GM19467 (cell line): Measurements from ENCODE around the gene ZBTB7C.

Experiments used
- ATAC-seq: cut with Tn5 transposase; IDR thresholded peaks from one replicate; pipeline ENCODE4 v1.9.1; 2021; ENCODE audit warnings: mild to moderate bottlenecking, moderate library complexity; ENCODE audit not compliant: unreplicated experiment

Gene ZBTB7C

GRCh38 chr18:48049757-48050156 is 359.4 kb downstream of the ZBTB7C start:
- no peak for ATAC-seq

GRCh38 chr18:48048251-48048650 is 360.9 kb downstream of the ZBTB7C start:
- ATAC-seq, result no peak

- ATAC-seq, result no peak
These were observed 362.3 kb downstream of the ZBTB7C start for GRCh38 chr18:48046843-48047242.

DNA sequence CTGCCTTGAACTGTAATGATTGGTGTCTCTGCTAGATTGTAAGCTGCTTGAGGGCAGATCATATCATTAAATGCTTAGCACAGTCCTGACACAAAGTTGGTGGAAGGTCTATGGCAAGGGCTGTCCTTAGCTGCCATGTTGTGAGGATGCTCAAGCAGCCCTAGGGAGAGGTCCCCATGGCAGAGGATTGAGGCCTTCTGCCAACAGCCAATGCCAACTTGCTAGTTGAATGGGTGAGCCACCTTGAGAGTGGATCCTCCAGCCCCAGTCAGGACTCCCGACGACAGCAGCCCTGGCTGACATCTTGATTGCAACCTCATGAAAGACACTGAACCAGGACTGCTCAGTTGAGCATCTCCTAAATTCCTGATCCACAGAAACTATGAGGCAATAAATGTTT is 363.4 kb downstream of the ZBTB7C start:
- no peak for ATAC-seq

GRCh38 chr18:48044944-48045343 is 364.2 kb downstream of the ZBTB7C start:
- no peak for ATAC-seq

DNA sequence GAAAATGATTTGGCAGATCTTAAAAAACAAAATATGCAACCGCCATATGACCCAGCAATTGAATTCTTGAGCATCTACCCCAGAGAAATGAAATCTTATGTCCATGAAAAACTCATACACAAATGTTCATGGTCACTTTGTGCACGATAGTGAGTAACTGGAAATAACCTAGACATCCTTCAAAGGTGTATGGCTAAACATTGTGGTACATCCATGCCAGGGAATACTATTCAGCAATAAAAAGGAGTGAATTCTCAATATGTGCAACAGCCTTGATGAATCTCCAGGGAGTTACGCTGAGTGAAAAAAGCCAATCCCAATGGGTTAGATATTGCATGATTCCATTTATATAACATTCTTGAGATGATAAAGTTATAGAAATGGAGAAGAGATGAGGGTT is 366.0 kb downstream of the ZBTB7C start:
- no peak for ATAC-seq

DNA sequence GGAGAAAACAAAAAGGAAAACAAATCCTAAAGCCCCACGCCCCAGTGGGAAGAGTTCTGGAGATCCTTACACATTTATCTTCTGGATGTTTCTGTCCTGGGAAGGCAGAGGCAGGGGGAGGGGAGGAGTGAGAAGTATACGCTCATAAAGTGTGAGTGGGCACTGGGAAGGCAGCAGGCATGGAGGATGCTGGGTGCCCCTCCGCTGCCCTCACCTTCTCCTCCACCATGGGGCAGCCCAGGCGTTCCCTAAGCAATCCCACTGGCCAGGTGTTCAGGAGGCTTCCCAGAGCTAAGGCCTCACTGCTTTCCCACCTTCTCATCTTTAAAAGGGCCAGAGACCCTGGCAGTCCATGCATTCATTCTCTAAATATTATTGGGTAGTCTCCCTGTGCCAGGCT is 366.8 kb downstream of the ZBTB7C start:
- no peak for ATAC-seq

- no peak for ATAC-seq
These were observed 368.6 kb downstream of the ZBTB7C start for GRCh38 chr18:48040457-48041110.

GRCh38 chr18:48039769-48040215 is 369.4 kb downstream of the ZBTB7C start:
- no peak for ATAC-seq

- ATAC-seq, result no peak
These were observed 370.5 kb downstream of the ZBTB7C start for GRCh38 chr18:48038636-48039035.

GRCh38 chr18:48037481-48038271 is 371.5 kb downstream of the ZBTB7C start:
- no peak for ATAC-seq

- ATAC-seq, result no peak
These were observed 372.4 kb downstream of the ZBTB7C start for GRCh38 chr18:48036641-48037421.

GRCh38 chr18:48036226-48036625 is 373.0 kb downstream of the ZBTB7C start:
- ATAC-seq, result no peak

GRCh38 chr18:48035556-48035860 is 373.7 kb downstream of the ZBTB7C start:
- no peak for ATAC-seq

DNA sequence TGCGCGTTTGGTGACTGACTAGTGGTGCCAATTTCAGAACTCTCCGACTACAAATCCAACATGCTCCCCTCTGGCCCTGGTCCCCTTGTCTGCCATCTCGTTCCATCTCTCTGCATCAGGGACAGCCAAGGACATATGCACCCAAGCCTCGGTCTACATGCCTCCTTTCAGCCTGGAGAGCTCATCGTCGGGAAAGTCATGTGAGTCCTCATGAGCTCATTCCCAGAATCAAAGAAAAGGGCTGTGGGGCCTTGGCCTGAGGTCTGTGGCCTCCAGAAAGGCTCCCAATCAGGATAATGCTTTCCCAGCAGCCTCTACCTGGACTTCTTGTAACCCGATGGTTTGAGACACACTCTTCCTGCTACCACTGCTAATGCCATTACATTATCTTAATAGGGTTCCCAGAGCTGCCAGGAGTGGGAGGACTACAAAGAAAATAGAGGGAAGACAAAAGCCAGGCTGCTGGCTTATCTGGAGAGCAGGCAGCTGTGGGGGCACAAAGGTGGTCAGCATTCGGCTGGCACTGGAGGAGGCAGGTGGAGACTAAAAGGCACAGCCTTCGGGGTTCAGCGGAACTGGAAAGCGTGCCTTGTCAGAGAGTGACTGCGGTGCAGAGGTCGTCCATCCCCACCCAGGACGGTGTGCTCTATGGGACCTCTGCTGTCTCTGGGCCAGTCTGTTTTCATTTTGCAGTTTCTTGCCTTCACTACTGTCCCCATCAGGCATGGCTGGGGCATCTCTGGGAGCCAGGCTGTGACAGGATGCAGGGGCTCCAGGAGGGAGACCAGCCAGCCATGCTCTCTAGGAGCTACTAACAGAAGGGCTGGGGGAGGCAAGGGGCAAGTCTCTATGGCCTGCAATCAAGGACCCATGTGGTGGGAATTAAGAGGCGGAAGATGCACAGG is 374.3 kb downstream of the ZBTB7C start:
- no peak for ATAC-seq

GRCh38 chr18:48033790-48034650 is 375.2 kb downstream of the ZBTB7C start:
- ATAC-seq, result no peak

- ATAC-seq, result no peak
These were observed 376.1 kb downstream of the ZBTB7C start for GRCh38 chr18:48032876-48033789.

GRCh38 chr18:48031641-48032040 is 377.5 kb downstream of the ZBTB7C start:
- no peak for ATAC-seq
